Measurements from ENCODE around the gene SPO11. TPM values are rescaled to one million over a fixed set of nuclear protein-coding genes. Genes with fewer than 3 reads are reported as not detected.
A peak's percentile ranks its signal among the peaks of the same experiment; 100 is the strongest.

Gene SPO11
- total RNA-seq, 1 experiment from 2014 or later, result not detected

GRCh38 chr20:57353351-57353750, 23.7 kb downstream of the SPO11 start:
- Histone ChIP-seq H3K9me3 (ENCODE audit: control insufficient read depth, low read depth, low read length) (no peaks in the 10 kb centered on the region), H4K5ac (ENCODE audit: insufficient read length, low read depth, low read length) (no peak overlapping the region), H2BK5ac (ENCODE audit: insufficient read length, low read length) (no peak overlapping the region), H3K79me2 (ENCODE audit: insufficient read depth, low read length) (peaks cover 20% of the 10 kb centered on the region; the same call in 1 of the 2 replicates), H3K4ac (ENCODE audit: low read depth, low read length) (no peak overlapping the region), H3K27me3 (ENCODE audit: insufficient read depth, low read length) (no peaks in the 10 kb centered on the region), H3K23me2 (ENCODE audit: insufficient read length, low read depth, low read length, poor library complexity, severe bottlenecking) (peaks cover 5% of the 10 kb centered on the region), H3K4me1 (ENCODE audit: insufficient read depth, low read length) (no peaks in the 10 kb centered on the region), H3K23ac (ENCODE audit: insufficient read length, low read depth, low read length) (no peak overlapping the region), H2AFZ (ENCODE audit: low read length) (no peak overlapping the region), H2AK5ac (ENCODE audit: insufficient read length, low read length) (no peak overlapping the region), H3K27ac (ENCODE audit: insufficient read length, low read depth, low read length) (no peak overlapping the region), H2BK20ac (ENCODE audit: low read depth, low read length, poor library complexity, severe bottlenecking) (no peak overlapping the region), H4K20me1 (ENCODE audit: control insufficient read depth, insufficient read depth, insufficient read length) (no peaks in the 10 kb centered on the region), H3K9ac (ENCODE audit: extremely low read depth, insufficient read length, low read length) (no peak overlapping the region), H3K79me1 (ENCODE audit: insufficient read depth, low read depth, low read length, poor library complexity, severe bottlenecking) (peaks cover 6% of the 10 kb centered on the region), H4K91ac (ENCODE audit: insufficient read length, low read depth, low read length) (no peak overlapping the region), H3K18ac (ENCODE audit: insufficient read length, low read depth, low read length) (no peak overlapping the region), H4K8ac (replicated peaks; ENCODE audit: insufficient read length, low read depth, low read length) (no peak overlapping the region), H3K14ac (ENCODE audit: insufficient read depth, low read length) (no peak overlapping the region), H3K4me2 (ENCODE audit: insufficient read depth, insufficient read length, low read length) (no peak overlapping the region), H3T11ph (ENCODE audit: low read length) (no peak overlapping the region), H2BK120ac (ENCODE audit: low read depth, low read length, poor library complexity, severe bottlenecking) (no peak overlapping the region), H2BK15ac (ENCODE audit: low read depth, low read length) (no peak overlapping the region), H3K56ac (ENCODE audit: insufficient read length, low read depth, low read length) (no peak overlapping the region), H2BK12ac (ENCODE audit: insufficient read length, low read depth, low read length) (no peak overlapping the region)
- Mint-ChIP-seq H3K27me3 (ENCODE audit: low read depth) (peaks cover 4% of the 10 kb centered on the region), H3K4me3 (peak overlapping the region; percentile 18 to 36; a peak in 1 of 5 replicates), H3K4me1 (peaks cover 8% of the 10 kb centered on the region in 2 experiments), H3K27ac (no peak overlapping the region), H3K36me3 (ENCODE audit: insufficient read depth in 1 of 3, low read depth in 3 of 3) (peaks cover 21 to 36% (median 32%) of the 10 kb centered on the region in 3 experiments), H3K9me3 (peaks cover 0 to 3% of the 10 kb centered on the region in 2 experiments; a peak in 1 of 5 replicates)
- WGBS (ENCODE audit: extremely low coverage, insufficient read length, low lambda C conversion rate), result no CpG with 5 or more reads among the region's 9 CpGs
- DNase-seq, result no peak
- TF ChIP-seq CTCF (conservative IDR thresholded peaks at IDR 0.05), result no peak

All from H9 (cell line).